Measurements from ENCODE around the gene CBR3.
"Not testable (repeated sequence)": the region's sequence is repeated elsewhere in the genome, so short reads cannot be mapped to it uniquely, and the experiment has no call there.

Gene CBR3

DNA sequence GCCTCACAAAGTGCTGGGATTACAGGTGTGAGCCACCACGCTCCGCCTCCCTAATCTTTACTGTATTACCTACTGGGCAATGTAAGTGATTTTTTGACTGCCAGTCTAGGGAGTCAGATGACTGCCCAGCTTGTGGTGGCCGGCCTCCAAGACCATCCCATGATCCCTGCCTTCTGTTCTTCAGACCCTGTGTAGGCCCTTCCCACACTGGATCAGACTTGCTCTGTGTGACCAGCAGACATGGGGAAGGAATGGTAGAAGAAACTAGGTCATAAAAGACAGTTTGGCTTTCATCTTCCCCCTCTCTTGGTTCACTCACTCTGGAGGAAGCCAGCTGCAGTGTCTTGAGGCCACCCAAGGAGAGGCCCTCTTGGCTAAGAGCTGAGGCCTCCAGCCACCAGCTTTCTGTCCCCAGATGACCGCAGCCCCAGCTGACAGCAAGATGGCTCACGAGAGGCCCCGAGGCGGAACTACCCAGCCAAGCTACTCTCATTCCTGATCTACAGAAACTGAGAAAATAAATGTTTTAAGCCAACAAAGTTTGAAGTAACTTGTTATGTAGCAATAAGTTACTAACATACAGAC, 14.5 kb upstream of the CBR3 start:
- DNase-seq: no peak

DNA sequence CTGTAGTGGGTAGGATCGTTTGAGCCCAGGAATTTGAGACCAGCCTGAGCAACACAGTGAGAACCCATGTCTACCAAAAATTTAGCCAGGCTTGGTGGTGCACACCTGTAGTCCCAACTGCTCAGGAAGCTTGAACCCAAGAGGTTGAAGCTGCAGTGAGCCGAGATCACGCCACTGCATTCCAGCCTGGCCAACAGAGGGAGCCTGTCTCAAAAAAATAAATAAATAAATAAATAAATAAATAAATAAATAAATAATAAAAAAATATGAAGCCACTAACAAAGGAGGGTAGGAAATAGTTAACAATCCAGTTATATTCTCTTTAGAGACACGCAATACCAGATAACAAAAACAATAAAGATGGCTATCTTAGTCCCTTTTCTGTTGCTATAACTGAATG, 11.9 kb upstream of the CBR3 start:
- no peak for DNase-seq

DNA sequence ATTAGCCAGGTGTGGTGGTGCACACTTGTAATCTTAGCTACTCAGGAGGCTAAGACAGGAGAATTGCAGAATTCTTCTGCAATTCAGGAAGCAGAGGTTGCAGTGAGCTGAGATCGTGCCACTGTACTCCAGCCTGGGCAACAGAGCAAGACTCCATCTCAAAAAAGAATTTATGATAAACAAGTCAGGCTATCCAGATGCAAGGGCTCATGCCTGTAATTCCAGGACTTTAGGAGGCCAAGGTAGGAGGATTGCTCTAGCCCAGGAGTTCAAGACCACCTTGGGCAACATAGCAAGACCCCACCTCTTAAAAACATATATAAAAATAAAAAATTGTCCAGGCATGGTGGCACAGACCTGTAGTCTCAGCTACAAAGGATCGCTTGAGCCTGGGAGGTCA, 10.5 kb upstream of the CBR3 start:
- DNase-seq: no peak

DNA sequence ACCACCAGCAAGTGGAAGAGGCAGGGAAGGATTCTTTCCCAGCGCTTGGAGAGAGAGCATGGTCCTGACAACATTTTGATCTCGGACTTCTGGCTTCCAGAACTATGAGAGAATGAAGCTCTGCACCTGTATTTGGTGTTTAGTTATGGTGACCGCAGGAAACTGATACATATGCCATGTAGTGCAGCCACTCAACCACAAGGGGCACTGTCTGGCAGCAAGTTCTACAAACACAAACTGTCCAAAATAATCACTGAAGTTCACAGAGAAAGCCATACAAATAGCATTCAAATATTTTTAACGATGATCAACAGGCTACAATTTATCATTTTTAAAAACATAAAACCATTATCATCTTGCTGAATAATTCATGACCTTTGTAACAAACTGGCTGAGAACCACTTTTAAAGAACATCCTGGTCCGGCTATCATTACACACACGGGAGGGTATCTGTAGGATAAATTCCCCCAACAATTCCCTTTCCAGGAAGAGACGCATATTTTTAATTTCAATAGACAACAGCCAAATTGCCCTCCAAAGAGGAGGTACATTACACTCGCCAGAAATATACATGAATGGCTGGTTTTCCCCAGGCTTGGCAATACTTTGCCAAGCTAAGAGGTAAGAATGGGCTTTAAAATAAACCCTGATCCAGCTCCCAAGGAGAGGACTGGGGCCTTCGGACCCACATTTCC, 9.2 kb upstream of the CBR3 start:
- peak; percentile 37 for DNase-seq

DNA sequence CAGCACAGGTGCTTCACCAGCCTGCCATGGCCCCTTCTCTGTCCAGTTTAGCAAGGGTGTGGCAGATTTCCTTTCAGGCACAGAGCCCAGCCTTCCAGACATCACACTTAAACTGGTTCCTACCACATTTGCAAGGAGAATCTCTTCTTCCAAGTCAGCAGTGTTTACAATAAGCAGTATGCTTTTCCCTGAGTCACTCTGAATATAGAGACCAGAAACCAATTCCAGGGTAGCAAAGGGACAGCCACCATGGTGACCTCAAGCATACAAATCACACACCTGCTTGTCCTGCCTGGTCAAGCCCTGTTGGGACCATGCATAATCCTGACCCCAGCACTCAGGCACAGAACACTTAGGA, 8.7 kb upstream of the CBR3 start:
- DNase-seq: no peak

DNA sequence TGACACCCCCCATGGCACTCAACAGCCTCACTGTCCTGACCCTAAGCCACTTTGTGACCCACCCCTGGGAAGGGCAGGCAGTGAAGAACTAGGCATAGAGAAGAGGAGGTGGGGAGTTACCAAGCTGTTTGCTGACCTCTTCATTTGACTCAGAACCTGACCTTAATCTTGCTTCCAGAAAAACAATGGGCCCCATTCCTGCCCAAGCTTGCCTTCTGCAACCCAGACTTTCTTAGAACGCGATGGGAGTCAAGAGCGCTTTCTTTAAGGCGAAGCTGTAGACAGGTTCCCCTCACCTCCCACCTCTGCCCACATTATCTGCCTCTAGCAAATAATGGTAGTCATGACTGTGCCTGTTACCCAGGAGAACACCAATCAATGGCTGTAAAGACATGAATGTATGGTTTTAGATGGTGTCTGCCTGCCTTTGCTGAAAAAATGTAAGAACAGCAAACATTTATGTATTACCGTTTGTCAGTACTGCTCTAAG, 8.2 kb upstream of the CBR3 start:
- no peak for DNase-seq

DNA sequence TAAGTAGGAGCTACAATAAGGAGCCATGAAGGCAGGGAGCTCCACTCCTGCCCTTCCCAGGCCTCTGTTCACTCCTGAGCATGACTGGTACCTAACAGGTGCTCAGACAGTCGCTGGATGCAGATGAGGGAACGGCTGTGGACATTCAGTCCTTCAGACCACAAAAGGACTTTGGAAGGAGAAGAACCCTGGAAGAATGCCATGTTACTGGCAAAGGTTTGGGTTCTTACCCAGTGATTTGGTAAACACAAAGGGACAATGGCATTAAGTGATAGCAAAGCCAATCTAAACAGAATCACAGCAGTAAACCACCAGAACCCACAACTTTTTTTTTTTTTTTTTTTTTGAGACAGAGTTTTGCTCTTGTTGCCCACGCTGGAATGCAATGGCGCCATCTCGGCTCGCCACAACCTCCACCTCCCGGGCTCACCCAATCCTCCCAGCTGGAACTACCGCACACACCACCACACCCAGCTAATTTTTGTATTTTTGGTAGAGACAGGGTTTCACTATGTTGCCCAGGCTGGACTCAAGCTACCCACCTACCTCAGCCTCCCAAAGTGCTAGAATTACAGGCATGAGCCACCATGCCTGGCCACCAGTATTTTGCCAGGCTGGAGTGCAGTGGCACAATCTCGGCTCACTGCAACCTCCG, 7.5 kb upstream of the CBR3 start:
- no peak for DNase-seq

DNA sequence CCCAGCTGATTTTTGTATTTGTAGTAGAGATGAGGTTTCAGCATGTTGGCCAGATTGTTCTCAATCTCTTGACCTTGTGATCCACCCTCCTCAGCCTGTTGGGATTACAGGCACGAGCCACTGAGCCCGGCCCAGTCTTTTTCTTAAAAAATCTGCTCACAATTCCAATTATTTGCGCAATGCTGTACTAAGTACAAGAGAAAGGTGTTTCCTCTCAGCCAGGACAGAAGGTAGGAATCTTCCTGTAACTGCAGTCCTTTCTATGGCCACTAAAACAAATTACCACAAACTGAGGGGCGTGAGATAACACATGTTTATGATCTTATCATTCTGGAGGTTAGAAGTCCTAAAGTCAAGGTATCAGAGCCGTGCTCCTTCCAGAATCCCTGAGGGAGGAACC, 6.9 kb upstream of the CBR3 start:
- no peak for DNase-seq

DNA sequence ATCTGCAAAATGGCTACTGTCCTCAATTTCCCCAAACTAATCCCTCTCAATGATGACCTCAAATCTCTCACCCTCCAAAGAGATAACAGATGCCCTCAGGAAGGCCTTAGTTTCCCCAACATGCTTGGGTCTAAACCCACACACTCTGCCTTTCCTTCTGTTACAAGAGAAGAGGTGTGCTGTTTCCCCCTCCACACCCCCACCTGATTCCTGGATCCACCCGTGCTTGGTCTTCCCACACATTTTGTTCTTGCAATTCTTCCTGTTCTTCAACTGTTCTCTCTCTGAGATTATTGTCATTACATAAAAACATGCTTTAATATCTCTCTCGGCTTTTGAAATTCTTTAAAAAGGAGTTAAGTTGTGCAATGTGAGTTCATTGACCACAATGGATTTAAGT, 5.7 kb upstream of the CBR3 start:
- no peak for DNase-seq

DNA sequence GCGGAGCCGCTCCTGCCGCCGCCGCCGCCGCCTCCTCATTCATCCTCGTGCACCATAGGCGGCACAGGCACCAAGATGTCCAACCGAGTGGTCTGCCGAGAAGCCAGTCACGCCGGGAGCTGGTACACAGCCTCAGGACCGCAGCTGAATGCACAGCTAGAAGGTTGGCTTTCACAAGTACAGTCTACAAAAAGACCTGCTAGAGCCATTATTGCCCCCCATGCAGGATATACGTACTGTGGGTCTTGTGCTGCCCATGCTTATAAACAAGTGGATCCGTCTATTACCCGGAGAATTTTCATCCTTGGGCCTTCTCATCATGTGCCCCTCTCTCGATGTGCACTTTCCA, 4.5 kb upstream of the CBR3 start:
- DNase-seq: not testable (repeated sequence)

DNA sequence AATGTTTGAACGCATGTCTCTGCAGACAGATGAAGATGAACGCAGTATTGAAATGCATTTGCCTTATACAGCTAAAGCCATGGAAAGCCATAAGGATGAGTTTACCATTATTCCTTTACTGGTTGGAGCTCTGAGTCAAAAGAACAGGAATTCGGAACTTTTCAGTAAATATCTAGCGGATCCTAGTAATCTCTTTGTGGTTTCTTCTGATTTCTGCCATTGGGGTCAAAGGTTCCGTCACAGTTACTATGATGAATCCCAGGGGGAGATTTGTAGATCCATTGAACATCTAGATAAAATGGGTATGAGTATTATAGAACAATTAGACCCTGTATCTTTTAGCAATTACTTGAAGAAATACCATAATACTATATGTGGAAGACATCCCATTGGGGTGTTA, 4.0 kb upstream of the CBR3 start:
- DNase-seq: not testable (repeated sequence)

DNA sequence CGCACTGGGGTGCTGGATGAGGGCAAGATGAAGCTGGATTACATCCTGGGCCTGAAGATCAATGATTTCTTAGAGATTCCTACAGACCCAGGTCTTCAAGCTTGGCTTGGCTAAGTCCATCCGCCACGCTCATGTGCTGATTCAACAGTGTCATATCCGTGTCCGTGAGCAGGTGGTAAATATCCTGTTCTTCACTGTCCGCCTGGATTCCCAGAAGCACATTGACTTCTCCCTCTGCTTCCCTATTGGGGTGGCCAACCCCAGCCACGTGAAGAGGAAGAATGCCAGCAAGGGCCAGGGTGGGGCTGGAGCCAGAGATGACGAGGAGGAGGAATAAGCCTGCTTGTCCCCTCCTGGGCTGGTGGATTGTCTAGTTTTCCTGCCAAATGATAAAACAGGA, 2.2 kb upstream of the CBR3 start:
- DNase-seq: no peak

DNA sequence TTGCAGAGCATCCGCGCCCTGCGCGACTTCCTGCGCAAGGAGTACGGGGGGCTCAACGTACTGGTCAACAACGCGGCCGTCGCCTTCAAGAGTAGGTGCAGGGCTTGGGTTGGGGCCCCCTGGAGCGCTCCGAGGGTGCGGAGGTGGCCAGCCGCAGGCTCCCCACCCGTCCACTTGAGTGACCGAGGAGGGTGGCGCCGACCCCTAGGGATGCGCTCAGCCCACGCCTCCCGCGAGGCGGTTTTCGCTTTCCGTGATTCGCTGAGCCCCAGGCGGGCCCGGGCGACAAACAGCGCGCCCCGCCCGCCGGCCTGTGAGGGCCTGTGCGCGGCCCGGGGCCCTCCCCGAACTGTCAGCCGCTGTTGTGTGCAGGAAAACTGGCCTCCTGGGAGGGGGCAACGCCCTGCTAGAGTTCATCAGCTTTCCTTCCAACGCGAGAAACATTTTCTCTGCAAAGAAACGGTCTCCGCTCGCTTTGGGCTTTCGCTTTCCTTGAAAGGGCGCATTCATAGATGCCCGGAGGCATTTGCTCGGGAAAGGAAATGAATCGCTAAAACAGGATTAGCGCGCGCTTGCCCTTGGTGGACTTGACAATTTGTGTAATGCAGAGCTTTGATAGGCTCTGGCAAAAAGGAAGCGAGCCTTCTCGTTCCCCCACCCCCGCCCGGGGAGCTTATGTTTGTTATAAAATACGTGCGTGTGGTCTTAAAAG, 668 bp downstream of the CBR3 start:
- peak; percentile 33 for DNase-seq

DNA sequence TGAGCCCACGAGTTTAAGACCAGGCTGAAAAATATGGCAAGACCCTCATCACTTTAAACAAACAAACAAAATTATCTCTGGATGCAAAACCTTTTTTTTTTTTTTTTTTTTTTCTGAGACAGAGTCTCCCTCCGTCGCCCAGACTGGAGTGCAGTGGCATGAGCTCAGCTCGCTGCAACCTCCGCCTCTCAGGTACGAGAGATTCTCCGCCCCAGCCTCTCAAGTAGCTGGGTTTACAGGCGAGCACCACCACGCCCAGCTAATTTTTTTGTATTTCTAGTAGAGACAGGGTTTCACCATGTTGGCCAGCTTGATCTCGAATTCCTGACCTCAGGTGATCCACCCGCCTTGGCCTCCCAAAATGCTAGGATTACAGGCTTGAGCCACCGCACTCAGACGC, 4.9 kb downstream of the CBR3 start:
- DNase-seq: not testable (repeated sequence)

DNA sequence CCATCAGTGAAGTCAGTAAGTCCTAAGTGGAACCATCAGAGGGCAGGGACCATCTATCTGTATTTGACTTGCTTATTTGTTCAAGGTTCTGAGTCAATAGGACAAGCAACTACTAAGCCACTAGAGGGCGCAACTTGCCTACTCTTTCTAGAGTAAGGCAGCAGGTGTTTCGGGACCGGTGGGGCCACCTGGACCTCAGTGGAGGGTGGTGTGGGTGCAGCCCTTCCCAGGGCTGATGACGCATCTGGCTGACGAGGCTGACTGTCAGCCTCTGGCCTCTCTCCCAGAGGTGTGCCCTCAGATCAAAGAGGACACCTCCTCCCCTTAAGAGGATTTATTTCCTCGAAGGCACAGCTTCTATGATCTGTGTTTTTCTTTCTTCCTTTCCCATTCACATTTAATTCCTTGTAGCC, 6.6 kb downstream of the CBR3 start:
- DNase-seq: peak; percentile 87

DNA sequence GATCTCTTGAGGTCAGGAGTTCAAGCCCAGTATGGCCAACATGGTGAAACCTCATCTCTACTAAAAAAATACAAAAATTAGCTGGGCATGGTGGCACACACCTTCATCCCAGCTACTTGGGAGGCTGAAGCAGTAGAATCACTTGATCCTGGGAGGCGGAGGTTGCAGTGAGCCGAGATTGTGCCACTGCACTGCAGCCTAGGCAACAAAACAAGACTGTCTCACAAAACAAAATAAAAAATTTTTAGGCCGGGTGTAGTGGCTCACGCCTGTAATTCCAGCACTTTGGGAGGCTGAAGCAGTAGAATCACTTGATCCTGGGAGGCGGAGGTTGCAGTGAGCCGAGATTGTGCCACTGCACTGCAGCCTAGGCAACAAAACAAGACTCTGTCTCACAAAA, 9.4 kb downstream of the CBR3 start:
- DNase-seq: not testable (repeated sequence)

DNA sequence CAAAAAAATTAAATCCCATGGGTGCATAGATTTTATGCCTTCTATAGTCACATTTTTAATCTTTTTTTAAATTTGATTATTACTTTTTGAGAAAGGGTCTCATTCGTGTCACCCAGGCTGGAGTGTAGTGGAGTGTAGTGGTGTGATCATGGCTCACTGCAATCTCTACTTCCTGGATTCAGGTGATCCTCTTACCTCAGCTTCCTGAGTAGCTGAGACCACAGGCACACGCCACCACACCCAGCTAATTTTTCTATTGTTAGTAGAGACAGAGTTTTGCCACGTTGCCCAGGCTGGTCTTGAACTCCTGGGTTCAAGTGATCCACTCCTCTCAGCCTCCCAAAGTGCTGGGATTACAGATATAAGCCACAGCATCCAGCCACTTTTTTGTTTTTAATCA, 10.4 kb downstream of the CBR3 start:
- no peak for DNase-seq

DNA sequence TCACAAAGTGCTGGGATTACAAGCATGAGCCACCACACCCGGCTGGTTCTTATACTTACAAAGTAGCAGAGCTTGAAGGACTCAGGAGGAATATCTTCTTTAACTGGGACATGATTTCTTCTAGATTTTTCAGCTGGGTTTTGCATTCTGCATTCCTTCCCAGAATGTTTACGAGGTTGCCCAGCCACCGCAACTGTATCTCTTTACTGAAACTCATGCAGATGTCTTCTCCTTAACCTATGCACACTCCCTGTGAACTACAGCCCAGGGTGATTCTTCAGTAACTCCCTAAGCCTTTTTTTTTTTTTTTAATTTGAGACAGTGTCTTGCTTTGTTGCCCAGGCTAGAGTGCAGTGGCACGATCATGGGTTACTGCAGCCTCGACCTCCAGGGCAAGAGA, 13.0 kb downstream of the CBR3 start:
- DNase-seq: no peak

DNA sequence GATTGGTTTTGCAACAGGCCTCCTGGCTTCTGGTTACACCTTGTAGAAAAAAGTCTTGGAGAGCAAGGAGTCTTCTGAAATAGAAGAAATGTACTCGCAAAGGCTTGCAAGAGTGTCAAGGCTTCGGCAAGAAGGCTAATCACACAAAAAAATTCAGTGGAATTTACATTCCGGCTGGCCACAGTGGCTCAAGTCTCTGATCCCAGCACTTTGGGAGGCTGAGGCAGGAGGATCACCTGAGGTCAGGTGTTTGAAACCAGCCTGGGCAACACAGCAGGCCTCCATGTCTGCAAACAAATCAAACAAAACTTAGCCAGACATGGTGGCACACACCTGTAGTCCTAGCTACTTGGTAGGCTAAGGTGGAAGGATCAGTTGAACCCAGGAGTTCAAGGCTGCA, 14.0 kb downstream of the CBR3 start:
- DNase-seq: no peak

DNA sequence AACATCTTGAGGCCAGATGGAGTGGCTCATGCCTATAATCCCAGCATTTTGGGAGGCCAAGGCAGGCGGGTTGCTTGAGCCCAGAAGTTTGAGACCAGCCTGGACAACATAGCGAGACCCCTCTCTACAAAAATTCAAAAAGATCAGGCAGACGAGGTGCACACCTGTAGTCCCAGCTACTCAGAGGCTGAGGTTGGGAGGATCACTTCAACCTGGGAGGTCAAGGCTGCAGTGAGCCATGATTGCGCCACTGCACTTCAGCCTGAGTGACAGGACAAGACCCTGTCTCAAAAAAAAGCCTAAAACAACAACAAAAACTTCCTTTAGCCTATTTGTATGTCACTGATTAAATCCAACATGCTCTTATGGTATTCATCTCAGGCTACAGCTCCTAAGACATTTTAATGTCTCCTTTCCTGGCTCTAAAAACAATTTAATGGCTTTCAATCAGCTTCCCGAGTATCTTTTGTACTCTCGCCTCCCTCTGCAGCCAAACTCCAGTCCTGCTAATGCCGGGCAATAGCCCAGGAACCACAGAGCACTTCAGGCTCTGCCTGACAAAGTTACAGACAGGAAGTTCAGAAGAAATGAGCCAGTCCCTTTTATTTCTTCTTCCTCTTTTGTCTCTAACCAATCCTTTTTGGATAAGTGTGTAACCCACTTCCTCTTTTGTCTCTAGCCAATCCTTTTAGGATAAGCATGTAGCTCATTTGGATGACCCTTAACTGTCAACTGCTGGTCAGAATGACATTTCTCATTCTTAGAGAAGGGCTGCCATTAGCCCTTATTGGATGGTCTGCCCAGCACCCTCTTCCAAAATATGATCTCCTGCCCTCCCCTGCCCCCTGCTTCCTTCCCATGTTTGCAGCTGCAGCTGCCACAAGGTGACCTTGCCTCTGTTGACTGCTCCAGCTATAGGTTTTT, 15.2 kb downstream of the CBR3 start:
- peak; percentile 31 for DNase-seq

DNA sequence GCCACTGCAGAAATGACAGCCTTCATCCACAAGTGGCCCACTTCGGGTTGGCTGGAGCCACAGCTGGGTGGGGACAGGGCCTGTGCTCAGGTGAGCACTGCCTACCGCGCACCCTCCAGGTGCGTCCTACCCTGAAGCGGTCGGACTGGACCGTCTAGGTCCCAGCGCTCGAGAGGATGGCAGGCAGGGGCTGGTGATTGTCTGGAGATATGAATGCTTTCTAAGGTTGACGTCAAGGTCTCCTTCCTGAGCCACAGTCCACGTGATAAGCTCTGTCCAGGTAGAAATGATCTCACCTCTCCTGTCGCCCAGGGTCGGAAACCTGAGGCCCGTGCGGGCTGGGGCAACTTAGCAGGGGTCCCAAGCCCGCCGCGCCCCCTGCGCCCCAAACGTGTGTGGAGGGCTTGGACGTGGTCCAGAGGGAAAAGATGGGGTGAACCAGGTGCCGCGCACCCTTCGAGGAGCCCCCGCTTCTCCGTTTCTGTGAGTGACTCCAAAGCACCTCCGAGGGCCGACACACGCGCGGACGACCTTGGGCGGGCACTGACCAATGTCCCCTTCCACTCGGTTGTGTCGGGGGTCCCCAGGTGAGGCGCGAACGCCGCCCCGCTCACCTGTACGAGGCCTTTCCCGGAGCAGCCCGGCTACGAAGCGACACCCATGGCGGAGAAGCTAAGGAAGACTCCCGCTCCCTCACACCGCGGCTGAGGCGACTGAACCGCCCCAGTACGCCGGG, 20.9 kb downstream of the CBR3 start:
- no peak for DNase-seq

DNA sequence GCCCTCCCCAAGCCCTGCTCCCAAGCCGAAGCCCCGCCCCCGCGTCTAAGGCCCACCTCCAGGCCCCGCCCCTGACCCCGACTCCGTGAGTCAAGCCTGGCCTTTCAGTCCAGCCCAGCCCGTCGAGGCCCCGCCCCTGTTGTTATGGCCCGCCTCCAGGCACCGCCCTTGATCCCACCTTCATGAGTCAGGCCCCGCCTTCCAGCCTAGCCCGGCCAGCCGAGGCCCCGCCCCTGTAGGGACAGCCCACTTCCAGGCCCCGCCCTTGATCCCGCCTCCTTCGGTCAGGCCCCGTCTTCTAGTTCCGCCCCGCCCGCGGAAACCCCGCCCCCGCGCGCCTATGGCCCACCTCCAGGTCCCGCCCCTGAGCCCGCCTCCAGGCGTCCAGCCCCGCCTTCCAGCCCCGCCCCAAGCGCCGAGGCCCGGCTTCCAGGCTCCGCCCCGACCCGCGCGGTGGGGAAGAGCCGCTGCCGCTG, 21.5 kb downstream of the CBR3 start:
- peak; percentile 98 for DNase-seq

Data from CD4-positive, alpha-beta T cell treated with Interferon gamma for 1 hour (primary cell).